Smooth muscle cell (in vitro differentiated cells): ENCODE results near the gene IFNL1. TPM values are rescaled to one million over a fixed set of nuclear protein-coding genes. Genes with fewer than 3 reads are reported as not detected.

Source experiments
- DNase-seq: peaks from one replicate; lab custom pipeline; 2025; ENCODE audit not compliant: unreplicated experiment; lab: John Stamatoyannopoulos, UW
- H2AFZ ChIP-seq: fragments of 200-600 bp; sonication (generic); 2 replicates; pipeline ENCODE4 v1.6.0; 2016; ENCODE audit warnings: antibody characterized with exemption, low read depth, mild to moderate bottlenecking
- H3F3A ChIP-seq: fragments of 200-600 bp; sonication (generic); 2 replicates; pipeline ENCODE4 v1.6.0; 2017; ENCODE audit warnings: antibody characterized with exemption, low read depth
- H3K27ac ChIP-seq: fragments of 200-600 bp; sonication (generic); 2 replicates; pipeline ENCODE4 v1.5.1; 2016; ENCODE audit warnings: low read depth, mild to moderate bottlenecking
- H3K27me3 ChIP-seq: fragments of 200-600 bp; sonication (generic); 2 replicates; pipeline ENCODE4 v1.6.1; 2016; ENCODE audit warnings: low read depth, mild to moderate bottlenecking
- H3K36me3 ChIP-seq: fragments of 200-600 bp; sonication (generic); 2 replicates; pipeline ENCODE4 v1.5.1; 2016; ENCODE audit warnings: low read depth
- H3K4me1 ChIP-seq: fragments of 200-600 bp; sonication (generic); 2 replicates; pipeline ENCODE4 v1.5.1; 2016; ENCODE audit warnings: low read depth
- H3K4me2 ChIP-seq: fragments of 200-600 bp; sonication (generic); 2 replicates; pipeline ENCODE4 v1.6.0; 2016; ENCODE audit warnings: mild to moderate bottlenecking
- H3K4me3 ChIP-seq: fragments of 200-600 bp; sonication (generic); 2 replicates; pipeline ENCODE4 v1.5.1; 2016; ENCODE audit warnings: mild to moderate bottlenecking
- H3K79me2 ChIP-seq: fragments of 200-600 bp; sonication (generic); 2 replicates; pipeline ENCODE4 v1.6.0; 2016; ENCODE audit warnings: low read depth, mild to moderate bottlenecking
- H3K9ac ChIP-seq: fragments of 200-600 bp; sonication (generic); 2 replicates; pipeline ENCODE4 v1.6.0; 2016; ENCODE audit warnings: low read depth
- H3K9me3 ChIP-seq: fragments of 200-600 bp; sonication (generic); replicated peaks from 2 replicates; pipeline ENCODE4 v1.5.1; 2016; ENCODE audit warnings: low read depth
- H4K20me1 ChIP-seq: fragments of 200-600 bp; sonication (generic); 2 replicates; pipeline ENCODE4 v1.6.0; 2016; ENCODE audit warnings: low read depth
- CTCF ChIP-seq: fragments of 200-600 bp; sonication (generic); IDR thresholded peaks from 2 replicates; pipeline ENCODE4 v1.5.1; 2017; ENCODE audit warnings: borderline replicate concordance, mild to moderate bottlenecking, antibody characterized with exemption; ENCODE audit not compliant: insufficient read depth, poor library complexity, severe bottlenecking
- WGBS: methylation state at CpG from one replicate; pipeline ENCODE4 v1.1.7; 2016; ENCODE audit warnings: low lambda C conversion rate; 5-methylcytosine and 5-hydroxymethylcytosine counted together
- polyA plus RNA-seq: library from polyadenylated mRNA; unstranded; fragments of >200 nt; fragmentation: Nextera tagmentation; extraction: Ambion mirVana; gene quantifications from 2 replicates; pipeline ENCODE4 v1.2.1, GENCODE V29; 2016
- total RNA-seq: library from RNA; depleted of rRNA; stranded (reverse); fragments of >200 nt; gene quantifications from 2 replicates; pipeline ENCODE4 v1.2.3, GENCODE V29; 2014

IFNL1 gene
- total RNA-seq (not detected in 2 replicates), polyA plus RNA-seq (not detected in 2 replicates)

GRCh38 chr19:39296055-39296645, at the start of gene IFNL1:
IFNL1 (plus strand) TSS chr19:39296407; CDS start chr19:39296422, 15 bp downstream.
- H2AFZ ChIP-seq = no peak within 1 kb of the TSS
- no peak within 1 kb of the TSS for H3K9ac ChIP-seq
- no peak within 1 kb of the TSS for H3K4me2 ChIP-seq
- H3K27ac ChIP-seq = no peak within 1 kb of the TSS
- 82% methylated on average over 11 of the region's 11 CpGs for WGBS
- H3K4me1 ChIP-seq = no peaks in the 10 kb centered on the region
- H3K4me3 ChIP-seq = no peak within 1 kb of the TSS
- no peaks in the 10 kb centered on the region for H3K79me2 ChIP-seq
- H3K9me3 ChIP-seq = no peaks in the 10 kb centered on the region
- peaks cover 5% of the 10 kb centered on the region for H3K27me3 ChIP-seq
- H4K20me1 ChIP-seq = no peaks in the 10 kb centered on the region
- DNase-seq = no peak
- no peak for TF ChIP-seq CTCF
- no peaks in the 10 kb centered on the region for H3F3A ChIP-seq
- no peaks in the 10 kb centered on the region for H3K36me3 ChIP-seq

- no peak overlapping the region for H3K27ac ChIP-seq
- peak overlapping the region; percentile 78 for H3K4me2 ChIP-seq
- no peak overlapping the region for H3K4me3 ChIP-seq
- H4K20me1 ChIP-seq = no peaks in the 10 kb centered on the region
- no peaks in the 10 kb centered on the region for H3K9me3 ChIP-seq
- no peak overlapping the region for H2AFZ ChIP-seq
- no peak overlapping the region for H3K9ac ChIP-seq
- no peaks in the 10 kb centered on the region for H3K79me2 ChIP-seq
- H3F3A ChIP-seq = no peaks in the 10 kb centered on the region
- WGBS = 33% methylated on average over 33 of the region's 42 CpGs
- H3K27me3 ChIP-seq = peaks cover 55% of the 10 kb centered on the region
- no peak for TF ChIP-seq CTCF
- no peaks in the 10 kb centered on the region for H3K4me1 ChIP-seq
- DNase-seq = no peak
- no peaks in the 10 kb centered on the region for H3K36me3 ChIP-seq
Observed at GRCh38 chr19:39246951-39247669, 49.1 kb upstream of the IFNL1 start.

- no peaks in the 10 kb centered on the region for H3K9me3 ChIP-seq
- WGBS = 22% methylated on average over 66 of the region's 92 CpGs
- no peaks in the 10 kb centered on the region for H4K20me1 ChIP-seq
- H3K27ac ChIP-seq = no peak overlapping the region
- peak overlapping the region; percentile 78 for H3K4me2 ChIP-seq
- no peaks in the 10 kb centered on the region for H3K36me3 ChIP-seq
- DNase-seq = no peak
- peak overlapping the region; percentile 43 for H2AFZ ChIP-seq
- H3F3A ChIP-seq = no peaks in the 10 kb centered on the region
- H3K79me2 ChIP-seq = no peaks in the 10 kb centered on the region
- H3K4me3 ChIP-seq = peak overlapping the region; percentile 5
- no peak overlapping the region for H3K9ac ChIP-seq
- no peak for TF ChIP-seq CTCF
- H3K4me1 ChIP-seq = no peaks in the 10 kb centered on the region
- peaks cover 58% of the 10 kb centered on the region for H3K27me3 ChIP-seq
Observed at GRCh38 chr19:39247701-39248664, 48.2 kb upstream of the IFNL1 start.
